ENCODE results near the gene PSMC6.
"Not testable (repeated sequence)": the region's sequence is repeated elsewhere in the genome, so short reads cannot be mapped to it uniquely, and the experiment has no call there.

Gene PSMC6

DNA sequence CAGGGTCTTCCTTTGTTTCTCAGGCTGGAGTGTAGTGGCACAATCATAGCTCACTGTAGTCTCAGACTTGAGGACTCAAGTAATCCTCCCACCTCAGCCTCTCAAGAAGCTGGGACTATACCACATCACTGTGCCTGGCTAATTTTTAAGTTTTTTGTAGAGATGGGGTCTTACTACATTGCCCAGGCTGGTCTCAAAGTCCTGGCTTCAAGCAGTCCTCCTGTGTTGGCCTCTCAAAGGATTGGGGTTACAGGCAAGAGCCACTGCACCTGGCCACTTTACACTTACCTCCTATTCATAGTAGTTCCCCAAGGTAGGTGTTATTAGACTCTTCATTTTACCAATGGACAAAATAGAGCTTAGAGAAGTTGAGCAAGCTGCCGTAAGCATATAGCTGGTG is 52.1 kb downstream of the PSMC6 start:
- DNase-seq (ENCODE audit: low spot score), result no peak
- TF ChIP-seq, protein P1, sequence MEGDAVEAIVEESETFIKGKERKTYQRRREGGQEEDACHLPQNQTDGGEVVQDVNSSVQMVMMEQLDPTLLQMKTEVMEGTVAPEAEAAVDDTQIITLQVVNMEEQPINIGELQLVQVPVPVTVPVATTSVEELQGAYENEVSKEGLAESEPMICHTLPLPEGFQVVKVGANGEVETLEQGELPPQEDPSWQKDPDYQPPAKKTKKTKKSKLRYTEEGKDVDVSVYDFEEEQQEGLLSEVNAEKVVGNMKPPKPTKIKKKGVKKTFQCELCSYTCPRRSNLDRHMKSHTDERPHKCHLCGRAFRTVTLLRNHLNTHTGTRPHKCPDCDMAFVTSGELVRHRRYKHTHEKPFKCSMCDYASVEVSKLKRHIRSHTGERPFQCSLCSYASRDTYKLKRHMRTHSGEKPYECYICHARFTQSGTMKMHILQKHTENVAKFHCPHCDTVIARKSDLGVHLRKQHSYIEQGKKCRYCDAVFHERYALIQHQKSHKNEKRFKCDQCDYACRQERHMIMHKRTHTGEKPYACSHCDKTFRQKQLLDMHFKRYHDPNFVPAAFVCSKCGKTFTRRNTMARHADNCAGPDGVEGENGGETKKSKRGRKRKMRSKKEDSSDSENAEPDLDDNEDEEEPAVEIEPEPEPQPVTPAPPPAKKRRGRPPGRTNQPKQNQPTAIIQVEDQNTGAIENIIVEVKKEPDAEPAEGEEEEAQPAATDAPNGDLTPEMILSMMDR (IDR thresholded peaks at IDR 0.05; ENCODE audit: extremely low read depth, missing control alignments), result no peak

DNA sequence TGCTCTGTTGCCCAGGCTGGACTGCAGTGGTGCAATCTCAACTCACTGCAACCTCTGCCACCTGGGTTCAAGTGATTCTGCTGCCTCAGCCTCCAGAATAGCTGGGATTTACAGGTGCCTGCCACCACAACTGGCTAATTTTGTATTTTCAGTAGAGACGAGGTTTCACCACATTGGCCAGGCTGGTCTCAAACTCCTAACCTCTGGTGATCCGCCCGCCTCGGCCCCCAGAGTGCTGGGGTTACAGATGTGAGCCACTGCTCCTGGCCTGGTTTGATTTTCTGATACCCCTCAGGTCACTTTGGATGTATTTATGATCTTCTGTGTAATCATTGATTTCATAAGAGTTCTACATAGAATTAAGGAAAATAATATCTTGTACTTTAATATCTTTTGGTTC is 55.9 kb downstream of the PSMC6 start:
- not testable (repeated sequence) for DNase-seq (ENCODE audit: low spot score)

DNA sequence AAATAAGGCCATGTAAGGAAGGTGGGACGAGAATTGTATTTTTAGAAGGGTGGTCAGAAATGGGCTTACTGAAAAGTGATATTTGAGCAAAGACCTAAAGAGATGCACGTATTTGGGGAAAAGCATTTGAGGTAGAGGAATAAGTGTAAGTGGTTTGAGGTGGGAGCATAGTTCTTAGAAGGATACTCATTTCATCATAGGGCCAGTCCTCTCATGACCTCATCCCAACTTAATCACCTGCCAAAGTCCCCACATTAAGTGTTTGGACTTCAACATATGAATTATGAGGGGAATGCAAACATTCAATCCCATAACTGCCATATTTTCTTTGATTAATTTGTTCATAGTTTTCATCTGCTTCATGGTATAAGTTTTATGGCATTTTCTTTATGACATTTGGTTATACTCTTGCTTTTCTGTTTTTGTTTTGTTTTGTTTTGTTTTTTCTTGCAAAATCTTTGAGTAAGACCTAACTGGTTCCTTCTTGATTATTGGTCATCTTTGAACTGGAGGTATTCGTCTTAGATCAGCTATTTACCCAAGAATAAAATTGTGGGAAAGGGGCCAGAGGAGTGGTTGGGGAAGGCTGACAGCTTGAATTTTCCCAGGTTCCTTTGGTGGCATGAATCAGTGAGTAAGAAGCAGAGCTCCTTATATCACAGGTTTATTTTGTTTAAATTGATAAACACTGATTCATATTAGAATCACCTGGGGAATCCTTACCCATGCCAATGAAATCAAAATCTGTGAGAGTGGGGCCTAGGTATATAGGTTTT is 60.2 kb downstream of the PSMC6 start:
- DNase-seq (ENCODE audit: low spot score), result no peak
- TF ChIP-seq, protein P1 (IDR thresholded peaks at IDR 0.05; ENCODE audit: extremely low read depth, missing control alignments), result no peak

DNA sequence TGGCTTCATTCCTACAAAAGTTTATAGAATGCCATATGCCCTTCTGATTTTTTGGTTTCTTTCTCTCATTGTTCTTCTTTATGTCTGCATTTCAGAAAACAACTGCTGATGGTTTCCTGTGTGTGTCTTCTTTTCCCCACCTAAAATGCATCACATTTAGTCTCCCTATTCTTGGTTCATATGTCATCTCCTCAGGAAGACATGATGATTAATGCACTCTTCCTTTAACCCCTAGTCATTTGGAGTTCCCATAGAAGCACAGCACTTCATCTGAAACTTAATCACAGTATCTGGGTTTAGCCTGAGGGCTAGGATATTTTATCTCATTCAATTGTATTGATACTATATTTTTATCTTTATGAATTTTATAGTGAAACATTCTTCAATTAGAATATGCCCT is 62.9 kb downstream of the PSMC6 start:
- no peak for DNase-seq (ENCODE audit: low spot score)

DNA sequence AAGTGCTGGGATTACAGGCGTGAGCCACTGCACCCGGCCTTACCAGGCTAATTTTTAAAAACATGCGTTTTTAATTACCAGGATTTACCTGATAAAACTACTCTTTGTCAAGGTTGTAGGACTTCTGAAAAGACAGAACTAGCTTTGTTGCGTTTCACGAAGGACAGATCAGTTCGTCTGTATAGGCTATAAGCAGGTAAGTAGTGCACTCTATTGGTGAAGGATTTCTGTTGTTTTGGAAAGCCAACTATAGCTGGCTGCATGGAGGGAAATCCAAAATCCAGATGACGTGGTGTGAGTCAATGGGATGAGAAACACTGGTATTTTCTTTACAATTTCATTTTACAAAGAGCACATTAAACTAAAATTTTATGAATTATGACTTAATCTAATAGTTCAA is 69.8 kb downstream of the PSMC6 start:
- no peak for DNase-seq (ENCODE audit: low spot score)
- TF ChIP-seq, protein P1 (IDR thresholded peaks at IDR 0.05; ENCODE audit: extremely low read depth, missing control alignments), result no peak

More for the DNA sequence above, 62.9 kb downstream of the PSMC6 start:
- TF ChIP-seq, protein P1 (IDR thresholded peaks at IDR 0.05; ENCODE audit: extremely low read depth, missing control alignments), result no peak
